ENCODE data around the gene AP3S2.

GRCh38 chr15:89874926-89875564 is 18.7 kb downstream of the AP3S2 start:
- peak; percentile 79 to 94 (median 93) for TF ChIP-seq CTCF (IDR thresholded peaks at IDR 0.05)
- no peak for TF ChIP-seq POLR2A (IDR thresholded peaks at IDR 0.05)
